Breast epithelium (tissue), 4 donors: ENCODE results near the gene ATP1B2. TPM values are rescaled to one million over a fixed set of nuclear protein-coding genes. Genes with fewer than 3 reads are reported as not detected.

ENCODE experiments used
- DNase-seq, 2 donors: peaks; one replicate each; pipeline ENCODE4 v3.0.0-alpha.2; 2019; ENCODE audit warnings: low spot score in 2 of 2
- H3K27ac ChIP-seq, 2 donors: fragments of 200-600 bp; sonication (generic) in 1 of 2; one replicate each; pipeline ENCODE4 v1.5.1; 2016 to 2019; ENCODE audit warnings: mild to moderate bottlenecking in 1 of 2
- H3K27me3 ChIP-seq, 2 donors: fragments of 200-600 bp; sonication (generic) in 1 of 2; one replicate each; pipeline versions ENCODE4 v1.5.1 to v1.6.0; 2017 to 2019; ENCODE audit warnings: control low read depth in 1 of 2, mild to moderate bottlenecking in 1 of 2
- H3K36me3 ChIP-seq: fragments of 200-600 bp; one replicate; pipeline ENCODE4 v1.5.1; 2019
- H3K4me1 ChIP-seq, 2 donors: fragments of 200-600 bp; sonication (generic); one replicate each; pipeline ENCODE4 v1.5.1; 2016 to 2019; ENCODE audit warnings: control low read depth in 1 of 2
- H3K4me3 ChIP-seq, 3 donors: fragments of 200-600 bp; sonication (generic); 1 replicate in 2 of 3; 2 replicates in 1 of 3; pipeline ENCODE4 v1.5.1; 2016 to 2019; ENCODE audit warnings: mild to moderate bottlenecking in 3 of 3, moderate library complexity in 2 of 3
- H3K9me3 ChIP-seq, 2 donors: fragments of 200-600 bp; sonication (generic) in 1 of 2; one replicate each; pipeline ENCODE4 v1.5.1; 2016 to 2019; ENCODE audit warnings: control low read depth in 1 of 2
- CTCF ChIP-seq, 3 donors: fragments of 450-650 bp; IDR thresholded peaks; one replicate each; pipeline ENCODE4 v1.5.1; 2016 to 2017; ENCODE audit warnings: antibody characterized with exemption in 3 of 3, mild to moderate bottlenecking in 3 of 3, moderate library complexity in 3 of 3
- POLR2A ChIP-seq: fragments of 450-650 bp; IDR thresholded peaks from one replicate; pipeline ENCODE4 v1.6.1; 2016; ENCODE audit warnings: antibody characterized with exemption, mild to moderate bottlenecking, moderate library complexity
- POLR2AphosphoS5 ChIP-seq, 3 donors: sonication (generic); formaldehyde crosslinking; IDR thresholded peaks; one replicate each; pipeline ENCODE4 v1.6.1; 2017; ENCODE audit warnings: antibody characterized with exemption in 3 of 3
- intact Hi-C: fragments of 100-400 bp; cut with DNase I; formaldehyde crosslinking; loops from one replicate; pipeline ENCODE4 v1.15.1; 2023; ENCODE audit warnings: low total_unique reads
- total RNA-seq, 3 donors: library from RNA; depleted of rRNA; stranded (reverse); fragments of >200 nt; gene quantifications; one replicate each; pipeline ENCODE4 v1.1.0, GENCODE V29; 2016

ATP1B2 gene, protein sequence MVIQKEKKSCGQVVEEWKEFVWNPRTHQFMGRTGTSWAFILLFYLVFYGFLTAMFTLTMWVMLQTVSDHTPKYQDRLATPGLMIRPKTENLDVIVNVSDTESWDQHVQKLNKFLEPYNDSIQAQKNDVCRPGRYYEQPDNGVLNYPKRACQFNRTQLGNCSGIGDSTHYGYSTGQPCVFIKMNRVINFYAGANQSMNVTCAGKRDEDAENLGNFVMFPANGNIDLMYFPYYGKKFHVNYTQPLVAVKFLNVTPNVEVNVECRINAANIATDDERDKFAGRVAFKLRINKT
- total RNA-seq: 1 to 10 TPM in 1 of 3 donors, under 1 TPM in 2; 0.16 to 1.2 (median 0.98) TPM

DNA sequence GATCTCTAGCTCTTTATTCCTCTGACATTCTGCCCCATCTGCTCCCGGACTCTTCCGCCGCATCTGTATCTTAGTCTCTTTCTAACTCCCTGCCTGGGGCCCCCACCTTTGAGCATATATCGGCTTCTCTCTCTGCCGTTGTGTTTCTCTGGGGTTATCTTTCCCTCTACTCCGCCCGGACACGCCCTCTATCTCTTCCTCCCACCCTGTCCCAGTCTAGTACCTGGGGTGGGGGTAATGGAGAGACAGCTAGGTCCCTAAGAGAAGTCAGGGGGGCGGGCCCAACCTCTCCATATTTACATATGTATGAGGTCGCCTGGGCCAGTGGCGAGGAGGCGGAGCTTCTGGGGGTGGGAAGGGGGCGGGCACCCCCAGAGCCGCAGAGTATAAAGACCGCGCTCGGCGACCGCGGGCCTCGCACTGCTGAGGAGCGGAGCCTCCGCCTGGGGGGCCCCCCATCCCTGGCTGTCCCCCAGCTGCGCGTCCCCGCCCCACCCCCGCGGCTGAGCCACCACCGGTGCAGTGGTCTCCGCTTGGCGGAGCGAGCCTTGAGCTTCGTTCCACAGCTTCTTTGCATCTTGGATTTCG lies at the start of gene ATP1B2:
Gene ATP1B2, plus strand, starts transcription at position 418 of the 588 bp plus-strand sequence. CDS start 593 bp downstream, outside the sequence.
- TF ChIP-seq POLR2AphosphoS5 (IDR thresholded peaks at IDR 0.05) (no peak), CTCF (IDR thresholded peaks at IDR 0.05) (no peak), POLR2A (no peak)
- peak; percentile 41 to 63 for DNase-seq
- intact Hi-C loops: no loop called here

GRCh38 chr17:7606280-7606679 lies 44.4 kb upstream of the ATP1B2 start:
- DNase-seq: no peak
- intact Hi-C loops: no loop called here
- TF ChIP-seq POLR2A (no peak), CTCF (IDR thresholded peaks at IDR 0.05) (no peak), POLR2AphosphoS5 (IDR thresholded peaks at IDR 0.05) (no peak)
- no peak overlapping the region for H3K27ac ChIP-seq
- H3K4me1 ChIP-seq: no peaks in the 10 kb centered on the region
- no peak overlapping the region for H3K4me3 ChIP-seq
- H3K27me3 ChIP-seq: no peaks in the 10 kb centered on the region
- H3K9me3 ChIP-seq: no peaks in the 10 kb centered on the region
- no peaks in the 10 kb centered on the region for H3K36me3 ChIP-seq

More for the DNA sequence above, at the start of gene ATP1B2:
- Histone ChIP-seq H3K4me1 (no peaks in the 10 kb centered on the region), H3K4me3 (peak within 1 kb of the TSS; percentile 39 to 75 (median 57)), H3K9me3 (no peaks in the 10 kb centered on the region), H3K36me3 (no peaks in the 10 kb centered on the region), H3K27ac (peak within 1 kb of the TSS; percentile 15 to 53), H3K27me3 (peaks cover 0 to 4% of the 10 kb centered on the region in 2 donors)

DNA sequence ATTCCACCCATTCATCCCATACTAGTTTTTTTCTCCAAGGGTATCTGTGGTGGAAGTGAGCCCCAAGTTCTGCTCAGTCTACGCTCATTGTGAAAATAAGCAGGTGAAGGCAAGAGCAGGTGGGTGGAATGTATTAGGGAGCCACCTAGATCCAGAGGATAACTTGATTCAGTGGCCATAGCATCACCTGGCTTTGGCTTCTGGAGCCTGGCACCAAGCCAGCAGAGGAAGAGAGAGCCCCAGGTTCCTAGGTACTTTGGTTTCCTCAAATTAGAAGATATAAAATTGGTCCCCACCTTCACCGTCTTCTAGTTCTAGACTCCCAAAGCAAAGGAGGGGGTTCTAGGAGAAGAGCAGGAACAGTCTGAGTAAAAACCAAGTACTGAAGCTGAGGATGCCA lies 40.1 kb upstream of the ATP1B2 start:
- Histone ChIP-seq H3K36me3 (no peaks in the 10 kb centered on the region), H3K4me1 (peaks cover 0 to 21% of the 10 kb centered on the region in 2 donors), H3K9me3 (no peaks in the 10 kb centered on the region), H3K27me3 (no peaks in the 10 kb centered on the region), H3K27ac (no peak overlapping the region), H3K4me3 (no peak overlapping the region)
- no peak for TF ChIP-seq POLR2A
- TF ChIP-seq CTCF (IDR thresholded peaks at IDR 0.05): no peak
- TF ChIP-seq POLR2AphosphoS5 (IDR thresholded peaks at IDR 0.05): no peak
- no peak for DNase-seq
- intact Hi-C loops: no loop called here

DNA sequence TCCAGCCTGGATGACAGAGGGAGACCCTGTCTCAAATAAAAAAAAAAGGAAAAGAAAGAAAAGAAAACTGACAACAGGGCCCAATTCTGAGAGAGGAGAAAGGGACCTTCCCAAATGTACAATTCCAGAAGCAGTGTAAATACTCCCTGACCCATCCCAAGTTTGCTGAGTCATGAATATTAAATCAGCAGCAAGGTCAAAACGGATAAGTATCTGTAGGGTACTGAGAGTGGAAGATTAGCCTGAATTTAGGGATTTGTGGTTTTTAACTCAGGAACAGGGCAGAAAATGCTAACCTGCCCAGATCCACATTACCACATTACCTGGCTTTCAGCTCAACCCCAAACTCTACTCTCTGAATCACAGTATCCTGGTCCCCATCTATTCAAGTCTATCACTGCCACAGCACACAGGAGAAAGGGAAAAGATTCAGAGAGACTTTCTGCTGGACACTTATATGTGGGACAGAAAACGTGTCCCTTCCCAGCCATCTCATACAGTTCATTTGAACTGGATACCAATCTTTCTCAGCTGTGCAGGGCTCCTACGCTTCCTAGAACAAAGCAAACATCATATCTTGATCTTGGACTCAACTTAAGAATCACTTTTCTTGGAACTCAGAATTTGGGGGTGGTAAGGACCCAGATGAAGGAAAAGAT lies 39.0 kb upstream of the ATP1B2 start:
- Histone ChIP-seq H3K4me1 (peaks cover 0 to 21% of the 10 kb centered on the region in 2 donors), H3K4me3 (no peak overlapping the region), H3K27me3 (no peaks in the 10 kb centered on the region), H3K27ac (no peak overlapping the region), H3K36me3 (no peaks in the 10 kb centered on the region), H3K9me3 (no peaks in the 10 kb centered on the region)
- intact Hi-C loops: no loop called here
- no peak for TF ChIP-seq CTCF (IDR thresholded peaks at IDR 0.05)
- no peak for TF ChIP-seq POLR2AphosphoS5 (IDR thresholded peaks at IDR 0.05)
- TF ChIP-seq POLR2A: no peak
- DNase-seq: no peak

DNA sequence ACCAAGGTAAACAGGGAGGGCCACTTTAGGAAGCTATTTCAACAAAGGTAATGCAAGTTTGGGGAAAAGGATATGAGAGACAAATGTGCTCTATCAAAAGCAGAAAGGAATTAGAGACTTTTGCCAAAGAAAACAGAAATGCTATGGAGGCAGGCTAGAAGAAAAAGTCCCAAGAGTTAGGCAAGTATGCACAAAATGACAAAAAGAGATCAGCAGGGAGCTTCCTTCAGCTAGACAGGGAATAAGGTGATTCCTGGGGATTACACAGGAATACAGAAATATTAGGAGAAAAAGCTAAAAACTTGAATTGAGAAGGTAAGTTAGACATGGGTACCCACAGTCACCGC lies 38.5 kb upstream of the ATP1B2 start:
- H3K27me3 ChIP-seq: no peaks in the 10 kb centered on the region
- H3K4me1 ChIP-seq: peaks cover 0 to 21% of the 10 kb centered on the region in 2 donors
- H3K9me3 ChIP-seq: no peaks in the 10 kb centered on the region
- H3K36me3 ChIP-seq: no peaks in the 10 kb centered on the region
- no peak overlapping the region for H3K27ac ChIP-seq
- DNase-seq: no peak
- H3K4me3 ChIP-seq: no peak overlapping the region
- intact Hi-C loops: no loop called here
- TF ChIP-seq CTCF (IDR thresholded peaks at IDR 0.05) (no peak), POLR2A (no peak), POLR2AphosphoS5 (IDR thresholded peaks at IDR 0.05) (no peak)
